ENCODE data around the gene ZNF500. TPM values are rescaled to one million over a fixed set of nuclear protein-coding genes. Genes with fewer than 3 reads are reported as not detected.
"Not testable (repeated sequence)": the region's sequence is repeated elsewhere in the genome, so short reads cannot be mapped to it uniquely, and the experiment has no call there.

ZNF500 gene
- total RNA-seq, 1 donor from 2014 or later, result 21.5 TPM

DNA sequence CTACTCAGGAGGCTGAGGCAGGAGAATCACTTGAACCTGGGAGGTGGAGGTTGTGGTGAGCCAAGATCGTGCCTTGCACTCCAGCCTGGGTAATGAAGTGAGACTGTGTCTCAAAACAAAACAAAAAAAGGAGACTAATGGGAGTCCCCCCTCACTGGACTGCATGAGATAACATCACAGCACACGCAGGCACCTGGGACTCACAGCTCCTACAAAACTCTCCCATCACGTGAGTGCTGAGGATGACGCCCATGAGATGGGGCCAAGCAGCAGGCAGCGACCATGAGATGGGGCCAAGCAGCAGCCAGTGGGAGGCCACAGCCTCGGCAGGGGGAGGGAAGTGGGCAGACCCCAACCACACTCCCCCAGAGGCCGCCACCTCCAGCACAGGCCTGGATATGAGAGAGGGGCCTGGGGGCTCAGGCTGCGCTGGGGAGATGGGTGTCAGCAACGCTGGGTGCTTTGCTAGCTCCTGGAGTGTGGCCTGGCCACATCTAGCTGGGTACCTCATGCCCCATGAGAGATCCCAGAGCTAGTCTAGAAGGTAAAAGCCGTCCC lies 17.2 kb downstream of the ZNF500 start:
- intact Hi-C loops (cut with DNase I), result no loop called here
- DNase-seq (ENCODE audit: low spot score) (no peak), ATAC-seq (no peak)

DNA sequence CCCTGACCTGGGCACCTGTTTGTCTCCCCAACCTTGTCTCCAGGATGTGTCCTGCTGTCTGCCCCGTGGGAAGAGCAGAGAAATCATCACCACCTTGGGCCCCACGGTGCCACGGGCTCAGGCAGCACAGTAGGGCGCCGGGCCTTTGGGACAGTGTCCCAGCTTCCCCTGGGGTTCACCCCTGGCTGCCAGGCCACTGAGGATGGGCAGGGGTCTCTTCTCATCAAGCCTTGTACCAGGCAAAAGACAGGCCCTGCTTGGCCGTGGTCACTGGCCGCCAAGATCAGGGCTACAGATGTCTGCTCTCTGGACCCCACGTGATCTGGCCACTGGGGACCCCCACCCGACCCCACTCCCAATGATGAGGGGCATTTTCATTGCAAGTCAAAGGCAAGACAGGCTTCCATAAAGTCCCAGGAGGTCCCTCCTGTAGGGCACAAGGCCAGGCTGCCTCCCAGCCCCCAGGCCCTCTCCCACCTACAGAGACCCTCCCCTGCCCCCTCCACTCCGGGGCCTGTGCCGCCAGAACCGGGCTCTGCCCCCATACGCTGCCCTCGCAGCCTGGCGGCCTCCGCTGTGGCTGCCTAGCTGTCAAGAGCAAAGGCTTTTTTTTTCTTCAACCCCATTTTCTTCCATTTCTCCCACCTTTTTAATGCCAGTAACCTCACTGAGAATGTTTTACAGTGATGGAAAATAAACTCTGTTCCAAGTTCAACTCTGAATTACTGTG lies 18.1 kb downstream of the ZNF500 start:
- DNase-seq (ENCODE audit: low spot score), result no peak
- intact Hi-C loops (cut with DNase I), result no loop called here
- ATAC-seq, result no peak

DNA sequence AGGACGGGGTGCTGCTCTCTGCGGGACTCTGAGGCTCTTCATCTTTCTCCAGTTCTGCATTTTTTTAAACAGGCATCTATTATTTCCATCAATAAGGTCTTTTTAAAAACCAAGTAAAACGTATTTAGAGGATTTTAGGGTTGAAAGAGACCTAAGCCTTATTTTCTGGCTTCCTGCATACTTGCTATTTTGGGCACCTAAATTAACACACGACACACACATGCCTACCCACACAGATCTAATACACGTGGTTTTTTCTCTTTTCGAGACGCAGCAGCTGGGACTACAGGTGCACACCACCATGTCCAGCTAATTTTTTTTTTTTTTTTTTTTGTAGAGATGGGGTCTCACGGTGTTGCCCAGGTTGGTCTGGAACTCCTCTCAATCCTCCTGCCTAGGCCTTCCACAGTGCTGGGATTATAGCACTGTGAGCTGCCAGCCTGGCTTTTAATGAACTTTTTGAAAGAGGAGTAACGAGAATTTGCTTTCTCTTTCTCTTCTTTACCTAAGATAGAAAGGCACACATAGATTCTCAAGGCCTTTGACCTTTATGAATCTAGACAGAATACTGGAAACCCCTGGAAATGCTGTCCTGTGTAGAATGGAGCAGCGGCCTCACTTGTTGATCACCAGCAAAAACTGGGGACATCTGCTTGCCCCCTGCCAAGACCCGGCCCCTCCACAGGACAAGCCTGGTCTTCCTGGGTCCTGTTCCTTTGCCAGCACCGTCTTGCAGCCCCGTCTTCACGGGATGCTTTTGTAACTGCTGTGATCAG lies 18.9 kb downstream of the ZNF500 start:
- ATAC-seq, result no peak
- DNase-seq (ENCODE audit: low spot score), result no peak
- intact Hi-C loops (cut with DNase I), result no loop called here

- intact Hi-C loops (cut with DNase I), result no loop called here
- DNase-seq (ENCODE audit: low spot score) (no peak), ATAC-seq (peak; percentile 23)
Measured at GRCh38 chr16:4746991-4747574, 19.9 kb downstream of the ZNF500 start.

DNA sequence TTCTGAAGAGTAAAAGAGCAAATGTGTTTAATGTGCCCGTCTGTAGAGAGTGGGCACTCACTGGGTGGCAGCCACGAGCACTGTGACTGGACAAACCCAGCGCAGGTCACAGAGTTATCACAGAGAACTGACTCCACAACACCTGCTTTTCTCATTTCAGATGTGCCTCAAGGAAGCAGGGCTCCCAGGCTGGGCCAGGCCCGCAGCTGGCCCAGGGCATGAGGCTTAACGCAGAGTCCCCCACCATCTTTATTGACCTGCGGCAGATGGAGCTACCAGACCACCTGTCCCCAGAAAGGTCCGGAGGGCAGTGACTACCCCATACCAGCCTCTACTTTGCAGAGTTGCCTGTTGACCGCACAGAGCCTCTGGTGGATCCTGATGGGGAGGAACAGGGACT lies 20.7 kb downstream of the ZNF500 start:
- no peak for ATAC-seq
- DNase-seq (ENCODE audit: low spot score), result no peak
- intact Hi-C loops (cut with DNase I), result no loop called here

- no peak for ATAC-seq
- no peak for DNase-seq (ENCODE audit: low spot score)
- intact Hi-C loops (cut with DNase I), result no loop called here
Measured at GRCh38 chr16:4745274-4745569, 21.7 kb downstream of the ZNF500 start.

GRCh38 chr16:4744555-4745273 lies 22.2 kb downstream of the ZNF500 start:
- intact Hi-C loops (cut with DNase I), result no loop called here
- ATAC-seq (no peak), DNase-seq (ENCODE audit: low spot score) (no peak)

DNA sequence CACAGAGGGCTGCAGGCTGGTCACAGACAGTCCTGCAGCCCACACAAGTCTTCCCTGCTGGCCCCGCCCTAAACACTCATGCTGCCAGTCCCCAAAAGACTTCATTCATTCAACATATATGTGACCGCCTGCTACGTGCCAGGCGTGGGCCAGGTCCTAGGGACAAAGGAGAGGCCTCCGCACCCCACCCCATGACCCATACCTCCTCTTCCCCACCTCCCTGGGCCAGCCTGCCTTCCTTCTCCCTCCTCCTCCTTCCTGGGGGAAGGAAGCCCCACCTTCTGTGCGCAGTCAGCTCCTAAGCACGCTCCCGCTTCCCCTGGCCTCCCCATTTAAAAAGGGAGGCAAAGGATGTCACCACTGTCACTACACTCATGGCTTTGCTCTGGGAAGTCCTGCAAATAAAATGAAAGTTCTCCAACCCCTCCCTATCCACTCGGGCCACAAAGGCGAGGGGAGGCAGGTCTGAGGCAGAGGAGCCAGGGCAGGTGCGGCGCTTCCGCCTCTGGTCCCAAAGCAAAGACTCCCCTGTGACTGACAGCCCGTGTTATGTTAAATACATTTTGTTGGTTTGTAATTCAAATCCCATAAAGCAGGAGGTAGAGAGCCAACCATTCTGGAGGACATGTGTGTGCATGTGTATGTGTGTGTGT lies 23.6 kb downstream of the ZNF500 start:
- no peak for ATAC-seq
- intact Hi-C loops (cut with DNase I), result no loop called here
- DNase-seq (ENCODE audit: low spot score), result no peak

DNA sequence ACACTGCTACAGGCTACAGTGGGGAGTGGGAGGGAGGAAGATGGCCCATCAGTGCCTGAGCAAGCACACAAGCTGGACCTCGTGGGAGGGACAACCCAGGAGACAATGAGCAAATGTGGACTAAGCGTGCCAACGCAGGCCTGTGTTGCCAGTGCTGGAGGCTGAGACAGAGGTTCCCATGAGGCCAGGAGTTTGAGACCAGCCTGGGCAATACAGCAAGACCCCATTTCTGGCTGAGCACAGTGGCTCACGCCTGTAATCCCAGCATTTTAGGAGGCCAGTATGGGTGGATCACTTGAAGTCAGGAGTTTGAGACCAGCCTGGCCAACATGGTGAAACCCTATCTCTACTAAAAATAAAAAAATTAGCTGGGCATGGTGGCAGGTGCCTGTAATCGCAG lies 28.6 kb downstream of the ZNF500 start:
- ATAC-seq; intact Hi-C loops (cut with DNase I); DNase-seq (ENCODE audit: low spot score): not testable (repeated sequence)

DNA sequence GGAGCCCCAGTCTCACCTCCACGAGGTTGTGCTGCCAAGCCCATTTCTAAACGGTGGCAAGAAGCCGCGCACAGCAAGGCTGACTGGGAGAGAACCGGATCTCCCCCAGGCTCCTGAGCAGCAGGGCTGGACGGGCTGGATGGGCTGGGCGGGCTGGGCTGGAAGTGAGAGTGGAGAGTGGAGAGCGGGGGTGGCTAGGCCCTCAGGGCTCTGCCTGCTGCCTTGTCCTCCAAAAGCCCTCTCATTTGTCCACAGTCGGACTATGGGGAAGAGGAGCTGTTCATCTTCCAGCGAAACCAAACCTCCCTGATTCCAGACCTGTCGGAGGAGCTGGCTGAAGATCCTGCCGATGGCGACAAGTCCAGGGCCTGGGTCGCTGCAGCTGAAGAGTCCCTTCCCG lies 29.4 kb downstream of the ZNF500 start:
- ATAC-seq (no peak), DNase-seq (ENCODE audit: low spot score) (no peak)
- intact Hi-C loops (cut with DNase I), result no loop called here

- intact Hi-C loops (cut with DNase I), result no loop called here
- ATAC-seq, result no peak
- no peak for DNase-seq (ENCODE audit: low spot score)
Measured at GRCh38 chr16:4736546-4736945, 30.4 kb downstream of the ZNF500 start.

- intact Hi-C loops (cut with DNase I), result no loop called here
- ATAC-seq (peak; percentile 92), DNase-seq (ENCODE audit: low spot score) (peak; percentile 94)
Measured at GRCh38 chr16:4734730-4735535, 32.0 kb downstream of the ZNF500 start.

- intact Hi-C loops (cut with DNase I), result no loop called here
- ATAC-seq, result peak; percentile 98
- peak; percentile 95 for DNase-seq (ENCODE audit: low spot score)
Measured at GRCh38 chr16:4734063-4734729, 32.8 kb downstream of the ZNF500 start, which contains the start of the genes ANKS3 and DNAAF8. ANKS3 (minus strand) TSS chr16:4734271; CDS start chr16:4730149, 4,122 bp downstream. DNAAF8 (plus strand) TSS chr16:4734537; CDS start chr16:4736515, 1,978 bp downstream.

GRCh38 chr16:4733747-4734062 lies 33.3 kb downstream of the ZNF500 start:
- intact Hi-C loops (cut with DNase I), result no loop called here
- peak; percentile 68 for DNase-seq (ENCODE audit: low spot score)

DNA sequence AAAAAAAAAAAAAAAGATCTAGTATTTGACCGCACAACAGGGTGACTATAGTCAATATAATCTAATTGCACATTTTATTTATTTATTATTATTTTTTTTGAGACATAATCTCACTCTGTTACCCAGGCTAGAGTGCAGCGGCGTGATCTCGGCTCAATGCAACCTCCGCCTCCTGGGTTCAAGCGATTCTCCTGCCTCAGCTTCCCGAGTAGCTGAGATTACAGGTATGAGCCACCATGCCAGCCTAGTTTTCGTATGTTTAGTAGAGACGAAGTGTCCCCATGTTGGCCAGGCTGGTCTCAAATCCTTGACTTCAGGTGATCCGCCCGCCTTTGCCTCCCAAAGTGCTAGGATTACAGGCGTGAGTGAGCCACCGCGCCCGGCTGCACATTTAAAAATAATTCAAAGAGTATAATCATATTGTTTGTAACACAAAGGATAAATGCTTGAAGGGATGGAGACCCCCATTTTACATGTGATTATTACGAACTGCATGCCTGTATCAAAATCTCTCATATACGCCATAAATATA lies 33.7 kb downstream of the ZNF500 start:
- DNase-seq (ENCODE audit: low spot score) (no peak), ATAC-seq (no peak)
- intact Hi-C loops (cut with DNase I), result no loop called here

More at GRCh38 chr16:4733747-4734062, 33.3 kb downstream of the ZNF500 start:
- no peak for ATAC-seq

DNA sequence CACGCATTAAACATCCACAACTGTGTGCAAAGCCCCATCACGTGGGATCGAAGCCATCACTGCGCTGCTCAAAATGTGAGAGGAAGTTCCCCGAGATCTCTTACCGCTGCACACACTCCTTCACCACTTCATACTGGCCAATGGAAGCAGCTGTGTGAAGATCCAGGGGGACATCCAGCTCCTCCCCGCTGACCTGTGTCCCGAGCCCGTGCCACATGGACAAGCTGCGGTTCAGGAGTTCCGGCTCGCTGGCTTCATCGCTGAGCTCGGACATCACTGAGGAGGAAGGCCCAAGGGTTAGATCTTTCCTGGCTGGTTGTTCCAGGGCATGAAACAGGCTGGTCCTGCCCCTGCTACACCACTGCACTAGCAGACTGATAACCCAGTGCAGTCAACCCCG lies 37.1 kb downstream of the ZNF500 start:
- intact Hi-C loops (cut with DNase I), result no loop called here
- DNase-seq (ENCODE audit: low spot score) (no peak), ATAC-seq (no peak)

GRCh38 chr16:4728676-4729075 lies 38.3 kb downstream of the ZNF500 start:
- intact Hi-C loops (cut with DNase I), result no loop called here
- no peak for ATAC-seq

More at GRCh38 chr16:4728676-4729075, 38.3 kb downstream of the ZNF500 start:
- DNase-seq (ENCODE audit: low spot score), result no peak

All from sciatic nerve (tissue), 2 donors.